ENCODE measurements around the gene TPBG.

DNA sequence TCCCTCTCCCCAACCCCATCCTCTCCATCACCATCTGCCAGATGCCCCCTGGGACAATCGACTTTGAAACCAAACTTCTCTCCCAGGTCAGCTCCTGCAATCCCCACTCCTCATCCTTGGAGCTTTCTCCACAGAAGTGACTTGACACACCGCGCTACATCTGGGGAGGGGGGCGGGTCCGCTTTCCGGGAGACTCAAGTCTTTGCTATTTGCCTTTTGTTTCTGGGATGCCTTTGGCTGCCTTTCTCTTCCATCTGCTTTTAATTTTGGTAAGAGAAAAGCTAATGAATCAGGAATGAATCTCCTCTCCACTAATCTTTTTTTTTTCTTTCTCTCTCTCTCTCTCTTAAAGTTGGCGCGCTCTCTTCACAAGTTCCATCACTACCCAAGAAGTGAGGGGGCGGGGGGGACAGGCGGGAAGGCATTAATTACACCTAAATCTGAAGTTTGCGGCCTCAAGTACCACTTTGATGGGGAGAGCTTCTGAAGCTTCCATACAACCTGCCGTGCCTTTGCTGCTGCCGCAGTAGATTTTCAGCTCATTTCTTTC, 664 bp upstream of the TPBG start:
- TF ChIP-seq, protein P1, sequence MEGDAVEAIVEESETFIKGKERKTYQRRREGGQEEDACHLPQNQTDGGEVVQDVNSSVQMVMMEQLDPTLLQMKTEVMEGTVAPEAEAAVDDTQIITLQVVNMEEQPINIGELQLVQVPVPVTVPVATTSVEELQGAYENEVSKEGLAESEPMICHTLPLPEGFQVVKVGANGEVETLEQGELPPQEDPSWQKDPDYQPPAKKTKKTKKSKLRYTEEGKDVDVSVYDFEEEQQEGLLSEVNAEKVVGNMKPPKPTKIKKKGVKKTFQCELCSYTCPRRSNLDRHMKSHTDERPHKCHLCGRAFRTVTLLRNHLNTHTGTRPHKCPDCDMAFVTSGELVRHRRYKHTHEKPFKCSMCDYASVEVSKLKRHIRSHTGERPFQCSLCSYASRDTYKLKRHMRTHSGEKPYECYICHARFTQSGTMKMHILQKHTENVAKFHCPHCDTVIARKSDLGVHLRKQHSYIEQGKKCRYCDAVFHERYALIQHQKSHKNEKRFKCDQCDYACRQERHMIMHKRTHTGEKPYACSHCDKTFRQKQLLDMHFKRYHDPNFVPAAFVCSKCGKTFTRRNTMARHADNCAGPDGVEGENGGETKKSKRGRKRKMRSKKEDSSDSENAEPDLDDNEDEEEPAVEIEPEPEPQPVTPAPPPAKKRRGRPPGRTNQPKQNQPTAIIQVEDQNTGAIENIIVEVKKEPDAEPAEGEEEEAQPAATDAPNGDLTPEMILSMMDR (IDR thresholded peaks at IDR 0.05), result no peak
- TF ChIP-seq EP300 (IDR thresholded peaks at IDR 0.05) (no peak), POLR2A (IDR thresholded peaks at IDR 0.05) (no peak)
